Head of caudate nucleus (tissue), 42 donors: ENCODE data around the gene CEL.
"Not testable (repeated sequence)": the region's sequence is repeated elsewhere in the genome, so short reads cannot be mapped to it uniquely, and the experiment has no call there.

Experiments used
- DNase-seq, 42 donors: peaks; one replicate each; pipeline versions ENCODE4 v3.0.0 to v3.0.0-alpha.2; 2020 to 2021; ENCODE audit warnings: mixed read lengths in 7 of 42
- intact Hi-C: fragments of 100-400 bp; cut with DNase I; formaldehyde crosslinking; loops from one replicate; pipeline ENCODE4 v1.15.0; 2022

Gene CEL

DNA sequence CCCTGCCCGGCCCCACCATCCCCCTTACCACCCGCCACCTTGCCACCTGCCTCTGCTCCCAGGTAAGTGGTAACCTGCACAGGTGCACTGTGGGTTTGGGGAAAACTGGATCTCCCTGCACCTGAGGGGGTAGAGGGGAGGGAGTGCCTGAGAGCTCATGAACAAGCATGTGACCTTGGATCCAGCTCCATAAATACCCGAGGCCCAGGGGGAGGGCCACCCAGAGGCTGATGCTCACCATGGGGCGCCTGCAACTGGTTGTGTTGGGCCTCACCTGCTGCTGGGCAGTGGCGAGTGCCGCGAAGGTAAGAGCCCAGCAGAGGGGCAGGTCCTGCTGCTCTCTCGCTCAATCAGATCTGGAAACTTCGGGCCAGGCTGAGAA is at the start of gene CEL:
Gene CEL, plus strand, starts transcription at position 218 of the 382 bp plus-strand sequence. Its CDS starts 22 bp downstream, at position 240.
- intact Hi-C loops, DNase-seq: not testable (repeated sequence)

DNA sequence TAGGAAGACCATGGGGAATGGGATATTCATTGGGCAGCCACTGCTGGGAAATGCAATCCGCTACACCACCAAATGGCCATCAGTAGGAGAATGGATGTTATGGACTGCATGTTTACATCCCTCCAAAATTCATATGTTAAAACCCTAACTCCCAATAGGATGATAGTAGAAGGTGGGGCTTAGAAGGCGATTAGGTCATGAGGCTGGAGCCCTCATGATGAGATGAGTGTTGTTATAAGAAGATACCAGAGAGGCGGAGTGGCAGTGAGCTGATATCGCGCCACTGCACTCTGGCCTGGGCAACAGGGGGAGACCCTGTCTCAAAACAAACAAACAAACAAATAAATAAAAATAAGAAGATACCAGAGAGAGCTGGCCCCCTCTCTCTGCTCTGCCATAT is 47.1 kb upstream of the CEL start:
- intact Hi-C loops = no loop called here
- DNase-seq = no peak

DNA sequence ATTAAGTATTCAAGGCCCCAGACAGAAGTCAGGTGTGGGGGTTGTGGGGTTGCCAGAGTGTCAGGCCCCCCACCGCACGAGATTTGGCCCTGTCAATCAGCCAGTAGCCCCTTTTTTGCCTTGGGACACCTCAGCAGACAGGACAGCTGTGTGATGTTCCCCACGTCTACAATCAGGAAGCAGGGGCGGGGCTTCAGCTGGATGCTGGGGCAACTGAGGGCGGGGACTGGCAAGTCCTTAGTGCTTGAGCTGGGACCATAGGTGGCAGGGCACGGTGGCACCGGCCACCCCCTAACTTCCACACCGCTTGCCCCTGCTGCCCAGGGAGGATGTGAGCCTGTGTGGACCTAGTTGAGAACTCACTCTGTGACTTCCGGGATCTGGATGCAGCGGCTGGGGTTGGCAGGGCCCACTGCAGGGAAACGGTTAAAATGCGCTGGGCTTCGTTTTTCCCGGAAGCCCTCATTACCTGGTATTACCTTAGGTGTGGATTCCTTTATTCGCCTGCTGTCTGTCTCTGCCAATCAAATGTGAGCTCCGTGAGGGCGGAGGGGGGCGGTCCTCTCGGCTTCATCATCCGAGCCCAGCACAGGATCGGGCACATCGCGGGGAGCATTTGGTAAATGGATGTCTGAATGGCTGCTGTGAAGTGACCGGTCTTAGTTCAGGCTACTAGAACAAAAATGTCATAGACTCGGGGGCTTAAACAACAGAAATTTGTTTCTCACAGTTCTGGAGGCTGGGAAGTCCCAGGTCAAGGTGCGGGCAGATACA is 38.5 kb upstream of the CEL start:
- intact Hi-C loops = no loop called here
- no peak for DNase-seq

DNA sequence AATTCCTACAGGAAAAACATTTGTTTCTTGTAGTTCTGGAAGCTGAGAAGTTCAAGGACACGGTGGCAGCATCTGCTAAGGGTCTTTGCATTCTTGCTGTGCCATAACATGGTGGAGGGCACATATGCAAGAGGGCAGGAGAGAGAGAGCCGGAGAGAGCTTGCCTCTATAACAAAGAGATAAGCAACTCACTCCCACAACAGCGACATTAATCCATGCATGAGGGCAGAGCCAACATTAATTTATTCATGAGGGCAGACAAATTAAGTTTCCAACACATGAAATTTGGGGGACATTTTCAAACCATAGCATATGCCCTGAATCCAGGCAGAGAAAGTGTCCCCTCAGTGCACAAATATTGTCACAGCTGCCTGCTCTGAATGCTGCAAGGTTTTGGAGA is 35.4 kb upstream of the CEL start:
- no peak for DNase-seq
- intact Hi-C loops = no loop called here

DNA sequence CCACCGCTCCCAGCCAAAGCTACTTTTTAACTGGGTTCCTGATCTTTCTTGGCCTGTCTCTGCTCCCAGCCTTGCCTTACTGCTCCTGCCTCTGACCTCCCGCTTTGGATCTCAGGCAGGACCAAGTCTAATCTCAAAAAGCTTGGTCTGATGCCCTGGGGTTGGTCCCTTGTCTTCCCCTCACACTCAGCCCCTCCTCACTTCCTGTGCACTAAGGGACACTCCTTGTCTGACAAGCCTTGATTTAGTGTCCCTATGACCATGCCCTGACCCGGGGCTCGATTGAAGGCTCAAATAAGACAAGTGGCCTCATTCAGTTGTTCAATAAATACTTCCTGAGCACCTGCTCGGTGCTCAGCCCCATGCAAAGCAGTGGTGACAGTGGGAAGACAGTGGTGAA is 34.6 kb upstream of the CEL start:
- intact Hi-C loops = no loop called here
- no peak for DNase-seq

DNA sequence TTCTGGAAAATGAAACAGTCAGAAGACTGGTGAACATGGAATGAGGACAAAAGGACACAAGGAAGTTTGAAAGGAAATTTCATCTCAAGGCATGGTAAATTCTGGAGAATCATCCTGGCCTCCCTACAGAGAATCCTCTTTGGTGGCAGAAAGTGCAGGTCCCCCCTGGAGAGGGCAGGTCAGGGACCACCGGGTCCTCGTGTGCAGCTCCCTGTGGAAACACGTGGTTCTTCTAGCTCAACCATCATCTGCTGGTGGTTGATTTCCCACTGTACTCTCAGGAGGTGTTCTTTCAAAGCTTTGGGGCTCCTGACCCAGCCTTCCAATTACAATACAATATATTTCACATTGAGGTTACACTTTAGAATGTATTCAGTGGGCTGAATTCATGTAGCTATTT is 33.6 kb upstream of the CEL start:
- DNase-seq = no peak
- intact Hi-C loops = no loop called here

DNA sequence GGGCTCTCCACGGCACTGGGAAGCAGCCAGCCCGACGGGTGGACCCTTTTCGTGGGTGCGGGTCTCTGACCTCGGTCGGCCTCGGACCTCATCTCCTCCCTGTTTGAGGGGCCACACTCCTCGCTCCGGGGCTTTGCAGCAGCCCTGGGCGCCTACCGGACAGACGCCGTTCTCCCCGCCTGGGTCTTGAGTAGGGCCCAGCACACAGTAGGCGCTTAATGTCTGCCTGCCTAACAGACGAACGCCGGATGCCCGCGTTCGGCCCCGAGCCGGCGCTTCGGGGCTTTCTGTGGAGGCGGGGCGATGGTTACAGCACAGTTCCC is 31.8 kb upstream of the CEL start:
- intact Hi-C loops = no loop called here
- DNase-seq = peak in 1 of 42 donors; percentile 13

DNA sequence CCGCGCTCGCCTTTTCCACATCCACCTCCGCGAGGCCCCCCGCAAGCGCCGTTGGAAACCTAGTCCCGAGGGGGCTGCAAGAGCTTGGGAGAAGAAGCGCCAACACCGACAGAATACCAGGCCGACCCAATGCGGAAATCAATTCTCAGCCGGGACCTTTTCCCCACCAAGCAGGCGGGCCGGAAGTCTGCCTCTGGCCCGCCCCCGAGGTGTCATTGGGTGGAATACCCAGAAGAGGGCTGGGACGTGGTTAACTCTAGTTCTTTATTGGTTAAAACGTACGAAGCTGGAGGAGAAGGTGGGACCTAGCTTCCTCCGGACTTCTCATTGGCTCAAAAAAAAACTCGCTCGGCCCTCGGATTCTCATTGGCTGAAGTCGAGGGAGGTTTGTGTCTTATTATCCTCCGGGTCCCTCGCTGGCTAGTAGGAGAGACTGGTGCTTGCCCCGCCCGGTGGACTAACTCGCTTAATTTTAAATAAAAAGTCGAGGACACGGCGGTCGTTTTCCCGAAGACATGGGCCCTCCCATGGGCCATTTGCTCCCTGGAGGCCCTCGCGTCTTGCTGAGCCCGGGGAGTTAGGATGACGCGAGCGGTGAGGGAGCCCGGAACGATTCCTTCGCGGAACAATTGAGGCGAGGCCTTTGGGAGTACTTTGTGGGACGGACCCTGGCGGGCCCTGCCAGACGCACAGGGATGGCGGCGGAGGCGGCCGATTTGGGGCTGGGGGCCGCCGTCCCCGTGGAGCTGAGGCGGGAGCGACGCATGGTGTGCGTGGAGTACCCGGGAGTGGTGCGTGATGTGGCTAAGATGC is 31.3 kb upstream of the CEL start, which contains the start of gene GTF3C5:
Gene GTF3C5, plus strand, starts transcription at position 681 of the 813 bp plus-strand sequence. Its CDS starts 15 bp downstream, at position 696.
- DNase-seq = peak; percentile 90 to 98 (median 96)
- intact Hi-C loops = no loop called here

DNA sequence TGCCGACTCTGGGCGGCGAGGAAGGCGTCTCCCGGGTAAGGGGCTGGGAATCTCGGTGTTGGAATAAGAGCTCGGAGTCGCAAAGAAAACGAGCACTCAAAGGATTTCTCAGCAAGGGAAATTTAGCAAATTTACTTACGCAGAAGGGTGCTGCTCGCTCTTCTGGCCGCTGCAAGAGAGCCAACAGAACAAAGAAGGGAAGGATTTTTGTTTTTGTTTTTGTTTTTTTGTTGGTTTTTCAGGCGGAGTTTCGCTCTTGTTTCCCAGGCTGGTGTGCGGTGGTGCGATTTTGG is 30.7 kb upstream of the CEL start:
- intact Hi-C loops = no loop called here
- DNase-seq = no peak

DNA sequence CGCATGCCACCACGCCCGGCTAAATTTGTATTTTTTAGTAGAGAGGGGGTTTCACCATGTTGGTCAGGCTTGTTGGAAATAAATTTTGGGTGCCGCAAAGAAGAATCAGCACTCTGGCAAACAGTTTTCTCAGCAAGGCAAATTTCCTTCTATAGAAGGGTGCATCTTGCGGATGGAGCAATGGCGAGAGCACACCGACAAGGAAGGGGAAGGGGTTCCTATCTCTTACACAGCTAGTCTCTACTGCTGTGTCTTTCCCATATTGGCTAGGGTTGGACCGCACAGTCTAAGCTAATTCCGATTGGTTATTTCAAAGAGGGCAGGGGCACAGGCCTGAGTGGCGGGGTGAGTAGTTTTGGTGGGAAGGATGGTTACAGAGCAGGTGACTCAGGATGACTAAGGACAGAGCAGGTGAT is 30.3 kb upstream of the CEL start:
- intact Hi-C loops = no loop called here
- DNase-seq = no peak

DNA sequence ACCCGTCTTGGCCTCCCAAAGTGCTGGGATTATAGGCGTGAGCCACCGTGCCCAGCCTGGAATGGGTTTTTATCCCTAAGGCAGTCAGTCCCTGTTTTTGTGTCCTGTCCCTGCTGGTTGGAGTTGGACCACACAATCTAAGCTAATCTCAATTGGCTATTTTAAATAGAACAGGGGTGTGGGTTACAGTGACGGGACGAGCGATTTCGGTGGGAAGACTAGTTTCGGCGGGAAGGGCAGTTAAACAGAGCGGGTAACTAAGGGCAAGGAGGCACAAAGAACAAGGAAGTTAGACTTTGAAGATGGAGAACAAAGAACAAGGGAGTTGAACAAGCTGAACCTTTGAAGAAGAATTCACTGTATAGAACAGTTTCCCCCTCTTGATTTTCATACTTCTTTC is 29.6 kb upstream of the CEL start:
- DNase-seq = no peak
- intact Hi-C loops = no loop called here

DNA sequence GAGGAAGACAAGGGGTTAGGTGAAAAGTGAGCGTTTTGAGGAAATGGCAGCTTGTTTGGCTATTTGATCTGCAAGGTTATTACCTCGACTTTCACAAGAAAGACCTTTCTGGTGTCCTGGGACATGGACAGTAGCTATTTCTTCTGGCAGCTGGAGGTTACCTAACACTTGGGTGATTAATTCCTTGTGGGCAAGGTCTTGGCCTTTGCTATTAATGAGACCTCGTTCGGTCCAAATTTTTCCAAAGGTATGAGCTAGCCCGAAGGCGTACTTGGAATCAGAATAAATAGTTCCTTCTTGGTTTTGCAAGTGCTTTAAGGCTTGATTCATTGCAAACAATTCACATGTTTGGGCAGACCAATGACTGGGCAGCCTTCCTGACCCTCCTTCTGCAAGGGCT is 26.1 kb upstream of the CEL start:
- DNase-seq = no peak
- intact Hi-C loops = no loop called here

DNA sequence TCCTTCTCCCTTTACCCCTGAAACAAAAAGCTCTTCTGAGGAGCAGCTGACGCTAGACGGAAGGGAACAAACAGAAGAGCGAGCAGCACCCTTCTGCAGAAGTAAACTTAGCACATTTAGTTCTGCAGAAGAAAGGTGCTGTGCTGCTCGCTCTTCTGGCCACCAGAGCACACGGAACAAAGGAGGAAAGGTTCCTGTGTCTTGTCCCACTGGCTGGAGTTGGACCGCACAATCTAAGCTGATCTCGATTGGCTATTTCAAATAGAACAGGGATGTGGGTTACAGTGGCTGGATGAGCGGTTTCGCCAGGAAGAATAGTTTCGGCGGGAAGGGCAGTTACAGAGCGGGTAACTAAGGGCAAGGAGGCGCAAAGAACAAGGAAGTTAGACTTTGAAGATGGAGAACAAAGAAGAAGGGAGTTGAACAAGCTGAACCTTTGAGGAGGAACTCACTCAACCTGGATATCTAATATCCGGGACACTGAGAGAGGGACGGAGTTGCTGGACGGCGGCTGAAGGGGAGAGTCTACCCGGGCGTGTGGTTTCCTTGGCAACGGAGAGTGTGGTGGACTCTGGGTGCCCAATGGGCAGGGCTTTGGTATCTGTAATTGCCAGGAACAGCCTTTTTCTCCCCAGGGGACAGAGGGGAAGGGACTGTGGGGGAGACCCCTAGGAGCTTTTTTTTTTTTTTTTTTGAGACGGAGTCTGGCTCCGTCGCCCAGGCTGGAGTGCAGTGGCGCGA is 23.8 kb upstream of the CEL start:
- intact Hi-C loops = no loop called here
- DNase-seq = no peak

DNA sequence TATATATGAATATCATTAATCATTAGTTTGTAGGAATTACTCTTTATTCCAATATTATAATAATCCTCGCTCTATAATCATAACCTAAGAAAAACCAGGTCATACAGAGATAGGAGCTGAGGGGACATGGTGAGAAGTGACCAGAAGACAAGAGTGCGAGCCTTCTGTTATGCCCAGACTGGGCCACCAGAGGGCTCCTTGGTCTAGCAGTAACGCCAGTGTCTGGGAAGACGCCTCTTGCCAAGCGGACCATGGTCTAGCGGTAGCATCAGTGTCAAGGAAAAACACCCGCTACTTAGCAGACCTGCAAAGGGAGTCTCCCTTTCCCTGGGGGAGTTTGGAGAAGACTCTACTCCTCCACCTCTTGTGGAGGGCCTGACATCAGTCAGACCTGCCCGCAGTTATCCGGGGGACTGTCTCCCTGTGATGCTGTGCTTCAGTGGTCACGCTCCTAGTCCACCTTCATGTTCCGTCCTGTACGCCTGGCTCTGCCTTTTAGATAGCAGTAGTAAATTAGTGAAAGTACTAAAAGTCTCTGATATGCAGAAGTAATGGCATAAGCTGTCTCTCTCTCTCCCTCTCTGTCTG is 20.8 kb upstream of the CEL start:
- intact Hi-C loops = loop anchor here (5.0 kb wide), 1 partner anchor 56 kb away; no protein-coding TSS in a partner anchor
- peak; percentile 32 to 88 (median 74) for DNase-seq

DNA sequence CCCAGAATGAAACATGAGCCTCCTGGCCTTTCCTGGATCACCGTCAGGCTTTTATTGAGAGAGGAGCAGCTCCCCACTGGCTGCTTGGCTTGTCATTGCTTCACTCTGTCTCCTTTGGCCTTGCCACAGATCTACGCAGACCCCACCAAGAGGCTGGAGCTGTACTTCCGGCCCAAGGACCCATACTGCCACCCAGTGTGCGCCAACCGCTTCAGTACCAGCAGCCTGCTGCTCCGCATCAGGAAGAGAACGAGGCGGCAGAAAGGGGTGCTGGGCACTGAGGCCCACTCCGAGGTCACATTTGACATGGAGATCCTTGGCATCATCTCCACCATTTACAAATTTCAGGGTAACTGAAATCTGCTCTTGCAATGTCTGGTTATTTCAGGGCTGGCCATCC is 19.8 kb upstream of the CEL start:
- intact Hi-C loops = loop anchor here (5.0 kb wide), 1 partner anchor 55 kb away; no protein-coding TSS in a partner anchor
- no peak for DNase-seq

DNA sequence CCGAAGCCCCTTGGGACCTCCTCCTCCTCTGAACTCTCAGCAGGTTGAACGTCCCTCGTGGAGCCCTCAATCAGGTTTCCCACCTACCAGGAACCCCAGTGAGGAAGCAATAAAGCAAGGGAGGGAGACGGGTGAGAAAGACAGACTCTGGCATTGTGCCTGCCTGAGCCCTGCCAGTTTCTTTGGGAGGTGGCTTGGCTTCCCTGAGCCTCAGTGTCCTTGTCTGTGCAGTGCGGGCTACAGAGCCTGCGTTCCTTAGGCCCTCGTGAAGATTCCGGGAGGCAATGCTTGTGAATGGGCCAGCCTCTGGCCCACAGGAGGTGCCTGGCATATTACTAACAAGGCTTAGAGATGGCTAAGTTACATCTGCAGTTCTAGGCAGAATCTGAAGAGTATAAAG is 19.1 kb upstream of the CEL start:
- intact Hi-C loops = loop anchor here (5.0 kb wide), 1 partner anchor 55 kb away; no protein-coding TSS in a partner anchor

DNA sequence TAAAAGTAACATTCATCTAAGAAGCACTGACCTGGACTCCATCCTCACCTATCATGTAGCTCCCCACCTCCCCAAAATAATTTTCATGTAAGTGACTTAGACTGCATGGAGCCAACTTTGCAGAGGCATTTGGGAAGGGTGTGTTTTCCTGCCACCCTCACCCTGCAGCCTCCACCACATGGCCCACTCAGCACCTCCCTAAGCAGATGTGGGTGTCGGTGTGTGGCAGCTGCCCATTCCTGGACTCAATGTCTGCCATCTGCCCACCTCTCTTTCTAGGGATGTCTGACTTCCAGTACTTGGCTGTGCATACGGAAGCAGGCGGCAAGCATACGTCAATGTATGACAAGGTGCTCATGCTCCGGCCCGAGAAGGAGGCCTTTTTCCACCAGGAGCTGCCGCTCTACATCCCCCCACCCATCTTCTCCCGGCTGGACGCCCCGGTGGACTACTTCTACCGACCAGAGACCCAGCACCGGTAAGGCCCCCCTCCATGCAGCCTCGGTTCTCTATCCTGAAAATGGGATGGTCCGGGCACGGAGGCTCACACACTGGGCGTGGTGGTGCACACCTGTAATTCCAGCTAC is 18.2 kb upstream of the CEL start:
- DNase-seq = no peak
- intact Hi-C loops = loop anchor here (5.0 kb wide), 1 partner anchor 54 kb away; no protein-coding TSS in a partner anchor

More for the DNA sequence above, 19.1 kb upstream of the CEL start:
- DNase-seq = peak in 1 of 42 donors; percentile 20

DNA sequence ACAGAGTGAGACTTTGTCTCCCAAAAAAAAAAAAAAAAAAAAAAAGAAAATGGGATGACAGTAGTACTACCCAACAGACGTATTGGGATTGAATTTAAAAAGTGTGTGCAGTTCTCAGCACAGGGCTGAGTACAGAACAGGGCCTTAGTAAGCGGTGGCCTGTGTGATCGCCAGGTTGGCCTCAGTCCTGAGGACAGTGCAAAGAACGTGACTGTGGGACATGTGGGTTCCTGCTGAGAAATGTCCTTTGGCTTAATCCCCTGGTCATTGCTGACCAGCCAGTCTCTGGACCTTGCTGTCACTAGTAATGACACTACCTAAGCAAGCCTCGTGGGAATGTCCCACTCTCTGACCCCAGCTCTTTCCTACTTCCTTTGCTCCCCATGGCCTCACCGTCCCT is 17.7 kb upstream of the CEL start:
- intact Hi-C loops = loop anchor here (5.0 kb wide), 1 partner anchor 53 kb away; no protein-coding TSS in a partner anchor
- no peak for DNase-seq

DNA sequence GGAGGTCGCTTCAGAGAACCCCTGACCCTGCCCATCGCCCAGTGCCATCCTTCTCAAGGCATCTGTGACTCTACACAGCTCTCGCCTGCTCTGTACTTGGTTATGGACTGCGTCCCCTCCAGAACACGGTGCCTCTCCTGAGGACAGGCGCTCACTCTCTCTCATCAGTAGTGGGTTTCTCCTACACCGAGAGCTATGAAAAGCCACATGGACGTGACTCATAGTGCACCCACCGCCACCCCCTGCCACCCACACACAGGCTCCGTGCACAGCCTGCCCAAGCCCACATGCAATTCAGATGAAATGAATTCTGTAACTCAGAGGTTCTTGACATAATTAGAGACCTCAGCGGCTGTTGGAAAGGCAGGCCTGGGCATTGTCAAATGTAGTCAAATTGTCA is 17.1 kb upstream of the CEL start:
- DNase-seq = peak in 30 of 42 donors; percentile 15 to 79 (median 48)
- intact Hi-C loops = loop anchor here (5.0 kb wide), 2 partner anchors 53 to 103 kb away; no protein-coding TSS in a partner anchor
